HG03159 (cell line): ENCODE data around the gene NUP188.
A peak's percentile ranks its signal among the peaks of the same experiment; 100 is the strongest.
"Not testable (repeated sequence)": the region's sequence is repeated elsewhere in the genome, so short reads cannot be mapped to it uniquely, and the experiment has no call there.

Source experiments
- ATAC-seq: cut with Tn5 transposase; IDR thresholded peaks from one replicate; pipeline ENCODE4 v1.9.1; 2021; ENCODE audit warnings: mild to moderate bottlenecking, moderate library complexity; ENCODE audit not compliant: unreplicated experiment

The NUP188 gene

DNA sequence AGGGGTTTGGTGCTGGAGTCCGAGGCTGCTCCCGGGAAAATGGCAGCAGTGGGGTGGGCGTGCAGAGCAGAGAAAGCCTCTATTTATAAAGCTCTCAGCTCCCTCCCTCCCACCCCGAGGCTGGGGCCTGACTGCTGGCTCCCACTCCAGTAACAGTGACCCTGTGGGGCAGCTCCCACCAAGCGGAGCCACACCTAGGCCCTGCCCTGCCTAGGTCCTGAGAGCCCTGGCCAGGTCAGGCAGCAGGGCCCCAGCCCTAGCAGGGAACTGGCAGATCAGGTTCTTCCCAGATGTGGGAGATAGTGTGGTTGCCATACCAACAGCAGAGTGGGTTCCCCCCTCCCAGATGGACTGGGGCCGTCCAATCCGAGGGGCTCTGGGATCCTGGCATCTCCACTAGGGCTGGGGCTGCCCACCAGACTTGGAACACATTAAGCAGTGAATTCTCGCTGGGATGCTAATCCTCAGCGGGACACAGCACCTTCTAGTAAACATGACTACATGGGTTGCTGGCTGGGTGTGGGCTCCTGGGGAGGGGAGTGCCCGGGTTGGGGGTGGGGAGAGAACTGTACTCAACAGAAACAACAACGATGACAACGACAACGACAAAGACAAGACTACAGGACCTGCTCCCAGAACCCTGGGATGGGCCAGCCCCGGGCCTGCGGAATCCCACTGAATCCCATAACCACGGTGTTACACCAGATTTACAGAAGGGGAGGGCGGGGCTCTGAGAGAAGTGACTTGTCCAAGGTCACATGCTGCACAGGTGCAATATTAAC lies 79.1 kb downstream of the NUP188 start:
- no peak for ATAC-seq

- peak; percentile 8 for ATAC-seq
Measured at GRCh38 chr9:129027224-129027684, 79.8 kb downstream of the NUP188 start.

DNA sequence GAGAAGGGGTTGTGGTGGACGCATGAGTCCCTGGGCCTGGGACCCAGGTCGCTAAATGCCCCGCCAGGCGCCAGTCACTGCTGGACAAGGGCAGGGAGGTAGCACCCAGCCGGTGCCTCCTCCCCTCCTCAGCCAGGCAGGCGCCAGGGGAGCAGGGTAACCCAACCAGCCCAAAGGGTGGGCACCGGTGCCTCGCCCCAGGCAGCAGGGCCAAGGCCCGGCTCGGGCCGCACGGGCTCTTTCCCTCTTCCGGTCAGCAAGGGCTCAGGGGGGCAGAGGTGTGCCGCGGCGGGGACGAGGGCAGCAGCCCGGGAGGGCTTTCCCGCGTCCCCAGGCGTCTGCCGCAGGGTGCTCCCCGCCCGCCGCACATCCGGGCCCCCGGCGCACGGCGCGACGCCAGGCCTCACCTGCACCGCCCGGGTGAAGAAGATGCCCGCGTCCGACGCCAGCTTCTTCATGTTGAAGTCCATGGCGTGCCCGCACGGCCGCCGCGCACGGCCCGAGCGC lies 80.2 kb downstream of the NUP188 start:
- peak; percentile 36 for ATAC-seq

DNA sequence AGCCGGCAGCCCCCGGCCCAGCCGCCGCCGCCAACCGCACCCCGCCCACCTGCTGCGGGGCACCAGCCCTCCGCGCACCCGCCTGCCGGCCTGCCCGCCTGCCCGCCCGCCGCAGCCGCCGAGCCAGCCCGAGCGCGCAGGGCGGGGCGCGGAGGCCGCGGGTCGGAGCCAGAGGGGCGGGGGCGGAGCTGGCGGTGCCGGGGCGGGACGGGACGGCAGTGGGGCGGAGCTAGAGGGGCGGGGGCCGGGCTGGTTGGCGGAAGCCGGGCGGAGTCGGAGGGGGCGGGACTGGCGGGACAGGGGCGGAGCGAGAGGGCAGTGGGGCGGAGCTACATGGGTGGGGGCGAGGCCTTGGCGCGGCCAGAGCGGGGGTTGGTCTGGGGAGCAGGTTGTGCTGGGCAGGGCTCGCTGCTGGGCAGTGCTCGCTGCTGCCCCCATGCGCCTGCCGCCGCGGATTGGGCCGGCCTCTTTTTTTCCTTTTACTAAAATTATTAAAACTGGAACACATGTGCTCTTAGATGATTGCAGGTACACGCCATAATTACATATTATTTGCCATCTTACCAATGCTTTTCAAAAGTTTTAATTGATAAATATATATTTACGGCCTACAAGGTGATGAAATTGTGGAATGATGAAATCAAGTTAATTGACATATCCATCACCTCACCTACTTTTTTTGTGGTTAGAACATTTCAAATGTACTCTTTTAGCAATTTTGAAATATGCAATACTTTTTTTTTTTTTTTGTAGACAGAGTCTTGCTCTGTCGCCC lies 80.9 kb downstream of the NUP188 start, which contains the start of gene SH3GLB2:
Gene SH3GLB2 (minus strand): TSS at position 140 of the 775 bp plus-strand sequence. CDS start 177 bp downstream, outside the sequence.
- peak; percentile 75 for ATAC-seq

- ATAC-seq, result no peak
Measured at GRCh38 chr9:129030191-129030590, 82.7 kb downstream of the NUP188 start.

GRCh38 chr9:129031514-129031913 lies 84.0 kb downstream of the NUP188 start:
- no peak for ATAC-seq

GRCh38 chr9:129032541-129033159 lies 85.2 kb downstream of the NUP188 start:
- no peak for ATAC-seq

GRCh38 chr9:129033216-129033615 lies 85.7 kb downstream of the NUP188 start:
- ATAC-seq, result no peak

DNA sequence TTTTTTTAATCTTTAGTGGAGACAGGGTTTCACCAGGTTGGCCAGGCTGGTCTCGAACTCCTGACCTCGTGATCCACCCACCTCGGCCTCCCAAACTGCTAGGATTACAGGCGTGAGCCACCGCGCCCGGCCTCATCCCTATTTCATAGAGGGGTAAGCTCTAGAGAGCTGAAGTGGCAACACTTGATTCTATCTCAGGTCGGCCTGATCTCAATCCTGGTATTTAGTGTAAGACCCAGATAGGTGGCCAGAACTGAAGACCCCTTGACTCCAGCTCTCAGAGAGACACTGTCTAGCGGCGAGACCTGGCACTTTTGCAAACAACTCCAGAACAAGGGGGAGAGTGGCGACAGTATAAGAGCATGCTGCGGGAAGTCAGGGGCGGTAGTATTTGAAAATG lies 88.3 kb downstream of the NUP188 start:
- not testable (repeated sequence) for ATAC-seq

GRCh38 chr9:129036241-129036922 lies 88.9 kb downstream of the NUP188 start, which contains the start of gene MIGA2:
Gene MIGA2 (plus strand): TSS chr9:129036626. CDS start chr9:129040595, 3,969 bp downstream.
- peak; percentile 95 for ATAC-seq

GRCh38 chr9:129036923-129037766 lies 89.6 kb downstream of the NUP188 start:
- no peak for ATAC-seq

GRCh38 chr9:129037767-129038098 lies 90.2 kb downstream of the NUP188 start:
- no peak for ATAC-seq

GRCh38 chr9:129038109-129038852 lies 90.8 kb downstream of the NUP188 start:
- no peak for ATAC-seq

GRCh38 chr9:129040113-129040643 lies 92.7 kb downstream of the NUP188 start:
- ATAC-seq, result no peak

- no peak for ATAC-seq
Measured at GRCh38 chr9:129042016-129042415, 94.5 kb downstream of the NUP188 start.

GRCh38 chr9:129052592-129052991 lies 105.1 kb downstream of the NUP188 start:
- no peak for ATAC-seq

DNA sequence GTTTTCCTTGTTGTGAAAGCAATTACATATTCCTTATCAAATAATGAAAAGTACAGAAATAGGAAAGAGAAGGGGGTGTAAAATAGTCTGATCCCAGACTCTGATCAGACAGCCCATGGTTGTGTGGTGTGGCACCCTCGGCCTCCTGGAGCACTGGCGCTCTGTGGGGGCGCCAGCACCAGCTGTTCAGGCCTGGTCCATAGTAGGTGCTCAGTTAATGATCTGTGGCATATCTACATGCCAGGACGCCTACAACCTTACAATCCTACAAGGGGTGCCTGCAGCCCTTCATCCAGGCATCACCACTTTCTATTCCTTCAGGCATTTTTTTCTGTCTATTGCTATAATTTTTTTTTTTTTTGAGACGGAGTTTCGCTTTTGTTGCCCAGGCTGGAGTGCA lies 105.5 kb downstream of the NUP188 start:
- ATAC-seq, result no peak

DNA sequence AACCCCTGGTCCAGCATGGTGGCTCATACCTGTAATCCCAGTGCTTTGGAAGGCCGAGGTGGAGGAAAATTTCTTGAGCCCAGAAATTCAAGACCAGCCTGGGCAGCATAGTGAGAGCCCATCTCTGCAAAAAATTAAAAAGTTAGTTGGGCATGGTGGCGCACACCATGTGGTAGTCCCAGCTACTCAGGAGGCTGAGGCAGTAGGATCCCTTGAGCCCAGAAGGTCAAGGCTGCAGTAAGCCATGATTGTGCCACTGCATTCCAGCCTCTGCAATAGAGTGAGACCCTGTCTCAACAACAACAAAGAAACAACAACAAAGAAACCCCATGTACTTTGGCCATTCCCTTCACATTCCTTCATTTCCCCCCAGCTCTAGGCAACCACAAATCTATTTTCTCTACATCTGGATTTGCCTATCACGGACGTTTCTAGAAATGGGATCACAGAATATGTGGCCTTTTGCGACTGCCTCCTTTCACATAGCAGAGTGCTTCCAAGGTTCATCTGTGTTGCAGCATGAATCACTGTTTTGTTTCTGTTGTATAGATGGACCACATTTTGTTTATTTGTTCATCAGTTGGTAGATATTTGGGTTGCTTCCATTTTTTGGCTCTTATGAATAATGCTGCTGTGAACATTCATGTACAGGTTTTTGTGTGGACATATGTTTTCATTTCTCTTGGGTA lies 106.8 kb downstream of the NUP188 start:
- ATAC-seq, result no peak
